Neural progenitor cell (in vitro differentiated cells): ENCODE data around the gene LIN7B. TPM values are rescaled to one million over a fixed set of nuclear protein-coding genes. Genes with fewer than 3 reads are reported as not detected.
A peak's percentile ranks its signal among the peaks of the same experiment; 100 is the strongest.

Experiments
- DNase-seq: peaks from one replicate; pipeline ENCODE4 v3.0.0-alpha.2; 2016; ENCODE audit warnings: low spot score
- H2AFZ ChIP-seq: fragments of 200-600 bp; sonication (generic); replicated peaks from 2 replicates; pipeline ENCODE4 v1.6.1; 2016; ENCODE audit warnings: antibody characterized with exemption
- H3F3A ChIP-seq: fragments of 200-600 bp; sonication (generic); 2 replicates; pipeline ENCODE4 v1.6.1; 2016; ENCODE audit warnings: antibody characterized with exemption, low read depth
- H3K27ac ChIP-seq: fragments of 200-600 bp; sonication (generic); 2 replicates; pipeline ENCODE4 v1.5.1; 2016; ENCODE audit warnings: mild to moderate bottlenecking
- H3K27me3 ChIP-seq: fragments of 200-600 bp; sonication (generic); 2 replicates; pipeline ENCODE4 v1.6.1; 2016; ENCODE audit warnings: mild to moderate bottlenecking, moderate library complexity
- H3K36me3 ChIP-seq: fragments of 200-600 bp; sonication (generic); 2 replicates; pipeline ENCODE4 v1.5.1; 2016
- H3K4me1 ChIP-seq: fragments of 200-600 bp; sonication (generic); 2 replicates; pipeline ENCODE4 v1.6.1; 2016; ENCODE audit warnings: mixed run types
- H3K4me2 ChIP-seq: fragments of 200-600 bp; sonication (generic); 2 replicates; pipeline ENCODE4 v1.6.1; 2016
- H3K4me3 ChIP-seq: fragments of 200-600 bp; sonication (generic); 2 replicates; pipeline ENCODE4 v1.5.1; 2016
- H3K79me2 ChIP-seq: fragments of 200-600 bp; sonication (generic); 2 replicates; pipeline ENCODE4 v1.6.1; 2016; ENCODE audit warnings: low read depth
- H3K9ac ChIP-seq: fragments of 200-600 bp; sonication (generic); 2 replicates; pipeline ENCODE4 v1.6.1; 2016
- H3K9me3 ChIP-seq: fragments of 200-600 bp; sonication (generic); 2 replicates; pipeline ENCODE4 v1.5.1; 2016; ENCODE audit warnings: low read depth
- H4K20me1 ChIP-seq: fragments of 200-600 bp; sonication (generic); 2 replicates; pipeline ENCODE4 v1.6.1; 2016; ENCODE audit warnings: low read depth
- H3K27ac Mint-ChIP-seq: 3 replicates; pipeline ENCODE4 v1.8.0; 2021; ENCODE audit warnings: mixed read lengths
- H3K27me3 Mint-ChIP-seq: 2 replicates; pipeline ENCODE4 v1.8.0; 2022; ENCODE audit warnings: low read depth, mild to moderate bottlenecking, inconsistent platforms, moderate library complexity, mixed read lengths; ENCODE audit not compliant: insufficient read depth
- H3K36me3 Mint-ChIP-seq: 3 replicates; pipeline ENCODE4 v1.8.0; 2021; ENCODE audit warnings: mixed read lengths
- H3K4me1 Mint-ChIP-seq: 3 replicates; pipeline ENCODE4 v1.8.0; 2021; ENCODE audit warnings: mixed read lengths
- H3K4me3 Mint-ChIP-seq: 3 replicates; pipeline ENCODE4 v1.8.0; 2021; ENCODE audit warnings: mild to moderate bottlenecking, moderate library complexity, mixed read lengths
- H3K9me3 Mint-ChIP-seq: 3 replicates; pipeline ENCODE4 v1.8.0; 2020; ENCODE audit warnings: mixed read lengths
- CTCF ChIP-seq: fragments of 200-600 bp; sonication (generic); IDR thresholded peaks from 2 replicates; pipeline ENCODE4 v1.5.1; 2017; ENCODE audit warnings: antibody characterized with exemption, mild to moderate bottlenecking
- EZH2 ChIP-seq: fragments of 200-600 bp; sonication (generic); IDR thresholded peaks from 2 replicates; pipeline ENCODE4 v1.6.1; 2017; ENCODE audit warnings: antibody characterized with exemption, mild to moderate bottlenecking, moderate library complexity
- EZH2phosphoT487 ChIP-seq: fragments of 200-600 bp; sonication (generic); IDR thresholded peaks from 2 replicates; pipeline ENCODE4 v1.6.1; 2017; ENCODE audit warnings: antibody characterized with exemption
- total RNA-seq: library from RNA; depleted of rRNA; stranded (reverse); fragments of >200 nt; gene quantifications from 2 replicates; pipeline ENCODE4 v1.2.3, GENCODE V29; 2015; ENCODE audit warnings: low replicate concordance

The LIN7B gene
- total RNA-seq, 1 donor from 2014 or later, result 9.7 TPM

- Histone ChIP-seq H4K20me1 (no peaks in the 10 kb centered on the region), H3K9ac (no peak overlapping the region), H3K36me3 (no peaks in the 10 kb centered on the region), H3K79me2 (no peaks in the 10 kb centered on the region), H3K27me3 (no peaks in the 10 kb centered on the region), H3K4me3 (no peak overlapping the region), H3K9me3 (no peaks in the 10 kb centered on the region), H3F3A (peaks cover 33% of the 10 kb centered on the region), H2AFZ (no peak overlapping the region), H3K27ac (no peak overlapping the region), H3K4me1 (no peaks in the 10 kb centered on the region), H3K4me2 (no peak overlapping the region)
- peaks cover 2% of the 10 kb centered on the region for H3K9me3 Mint-ChIP-seq
- H3K36me3 Mint-ChIP-seq, result peaks cover 9% of the 10 kb centered on the region
- H3K4me1 Mint-ChIP-seq, result peaks cover 15% of the 10 kb centered on the region
- H3K27me3 Mint-ChIP-seq, result peaks cover 7% of the 10 kb centered on the region
- TF ChIP-seq EZH2, result no peak
- no peak for TF ChIP-seq CTCF
- no peak for TF ChIP-seq EZH2phosphoT487
- no peak overlapping the region for H3K27ac Mint-ChIP-seq
- H3K4me3 Mint-ChIP-seq, result peak overlapping the region; percentile 54
- DNase-seq, result no peak
Measured at GRCh38 chr19:49130325-49130724, 16.2 kb downstream of the LIN7B start.

GRCh38 chr19:49132974-49133609 is 18.9 kb downstream of the LIN7B start:
- Mint-ChIP-seq H3K9me3 (peaks cover 1% of the 10 kb centered on the region), H3K27me3 (peaks cover 16% of the 10 kb centered on the region), H3K4me1 (peaks cover 14% of the 10 kb centered on the region), H3K4me3 (no peak overlapping the region), H3K27ac (no peak overlapping the region), H3K36me3 (peaks cover 23% of the 10 kb centered on the region)
- TF ChIP-seq EZH2 (no peak), EZH2phosphoT487 (no peak), CTCF (no peak)
- Histone ChIP-seq H3K27me3 (no peaks in the 10 kb centered on the region), H3K4me2 (peak overlapping the region; percentile 63), H3F3A (peaks cover 28% of the 10 kb centered on the region), H3K4me3 (peak overlapping the region; percentile 26), H4K20me1 (no peaks in the 10 kb centered on the region), H2AFZ (no peak overlapping the region), H3K79me2 (no peaks in the 10 kb centered on the region), H3K36me3 (no peaks in the 10 kb centered on the region), H3K27ac (no peak overlapping the region), H3K9ac (no peak overlapping the region), H3K9me3 (no peaks in the 10 kb centered on the region), H3K4me1 (no peaks in the 10 kb centered on the region)
- peak; percentile 43 for DNase-seq

- Histone ChIP-seq H3K9ac (no peak overlapping the region), H4K20me1 (no peaks in the 10 kb centered on the region), H3K4me2 (peak overlapping the region; percentile 63), H3K27me3 (no peaks in the 10 kb centered on the region), H3K79me2 (no peaks in the 10 kb centered on the region), H3K4me1 (no peaks in the 10 kb centered on the region), H3K36me3 (no peaks in the 10 kb centered on the region), H3K4me3 (peak overlapping the region; percentile 26), H3K9me3 (no peaks in the 10 kb centered on the region), H3F3A (peaks cover 23% of the 10 kb centered on the region), H2AFZ (no peak overlapping the region), H3K27ac (no peak overlapping the region)
- peaks cover 16% of the 10 kb centered on the region for H3K27me3 Mint-ChIP-seq
- DNase-seq, result peak; percentile 67
- no peak overlapping the region for H3K4me3 Mint-ChIP-seq
- no peaks in the 10 kb centered on the region for H3K9me3 Mint-ChIP-seq
- H3K36me3 Mint-ChIP-seq, result peaks cover 23% of the 10 kb centered on the region
- H3K4me1 Mint-ChIP-seq, result peaks cover 8% of the 10 kb centered on the region
- no peak overlapping the region for H3K27ac Mint-ChIP-seq
- TF ChIP-seq CTCF (no peak), EZH2 (no peak), EZH2phosphoT487 (no peak)
Measured at GRCh38 chr19:49133621-49134454, 19.7 kb downstream of the LIN7B start.
